GM10248 (cell line): ENCODE measurements around the gene CHST15.
A peak's percentile ranks its signal among the peaks of the same experiment; 100 is the strongest.

Experiments used
- CTCF ChIA-PET: fragments of 300-600 bp; sonication (Branson Sonifier 250); formaldehyde crosslinking; extraction: SDS; loops from one replicate; lab custom pipeline; 2021; ENCODE audit warnings: antibody characterized with exemption; lab: Yijun Ruan, JAX
- POLR2A ChIA-PET: fragments of 350-650 bp; sonication (Branson Sonifier 250); formaldehyde crosslinking; extraction: SDS; loops from one replicate; lab custom pipeline; 2020; ENCODE audit warnings: antibody characterized with exemption; lab: Yijun Ruan, JAX
- DNase-seq: peaks from one replicate; pipeline ENCODE4 v3.0.0; 2012; ENCODE audit errors: extremely low spot score
- CTCF ChIP-seq: IDR thresholded peaks from 2 replicates; pipeline ENCODE4 v1.5.1; 2012; ENCODE audit warnings: mild to moderate bottlenecking, low read depth; ENCODE audit errors: extremely low read depth, missing control alignments, control extremely low read depth

CHST15 gene

GRCh38 chr10:124112891-124113580 lies 19.6 kb upstream of the CHST15 start:
- TF ChIP-seq CTCF, result no peak
- ChIA-PET POLR2A (no interaction called here), CTCF (no interaction called here)
- no peak for DNase-seq

DNA sequence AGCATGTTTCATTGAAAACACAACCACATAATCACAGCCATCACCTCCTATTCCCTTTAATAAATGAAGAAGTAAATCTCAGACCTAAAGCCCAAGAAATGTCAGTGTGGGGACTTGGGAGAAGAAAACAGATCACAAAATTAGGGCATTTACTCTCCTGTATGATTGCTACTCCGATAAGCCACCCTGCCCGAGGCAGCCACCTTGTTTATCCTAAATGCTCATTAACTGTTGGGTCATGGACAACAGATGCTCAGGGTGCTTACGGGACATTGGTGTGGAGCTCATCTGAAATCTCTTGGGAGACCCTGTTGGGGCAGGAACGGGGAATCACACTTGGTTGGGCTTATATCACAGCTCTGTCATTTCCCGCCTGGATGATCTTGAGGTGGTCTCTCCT lies 17.5 kb upstream of the CHST15 start:
- no peak for TF ChIP-seq CTCF
- CTCF ChIA-PET, result interaction anchor here (1.1 kb wide), 1 partner anchor 116 kb away, joined by 3 read pairs; no protein-coding TSS in a partner anchor
- POLR2A ChIA-PET, result no interaction called here
- no peak for DNase-seq

- CTCF ChIA-PET, result no interaction called here
- TF ChIP-seq CTCF, result no peak
- DNase-seq, result no peak
- POLR2A ChIA-PET, result interaction anchor here (0.5 kb wide), 1 partner anchor 23 kb away, joined by 4 read pairs; no protein-coding TSS in a partner anchor
Observed at GRCh38 chr10:124109261-124109660, 15.9 kb upstream of the CHST15 start.

DNA sequence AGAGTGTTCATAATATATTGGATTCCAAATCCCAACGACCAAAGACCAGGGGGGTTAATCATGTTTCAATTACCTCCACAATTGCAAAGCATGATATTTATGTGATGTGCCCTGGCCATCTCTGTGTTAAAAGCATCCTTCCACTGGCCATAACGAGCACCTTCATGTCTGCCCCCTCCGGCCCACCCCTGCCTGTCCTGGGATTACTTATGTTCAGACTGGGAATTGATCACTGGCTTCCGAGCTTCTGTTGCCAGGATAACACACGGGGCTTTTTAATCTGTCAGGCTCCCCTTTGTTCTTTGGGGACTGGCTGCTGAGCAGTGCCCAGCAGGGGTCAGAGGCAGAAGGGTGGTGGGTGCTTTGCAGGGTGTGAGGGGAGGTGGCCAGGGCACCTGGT lies 13.7 kb upstream of the CHST15 start:
- TF ChIP-seq CTCF, result no peak
- ChIA-PET CTCF (interaction anchor here (1.7 kb wide), 1 partner anchor 112 kb away, joined by 5 read pairs; no protein-coding TSS in a partner anchor), POLR2A (no interaction called here)
- no peak for DNase-seq

DNA sequence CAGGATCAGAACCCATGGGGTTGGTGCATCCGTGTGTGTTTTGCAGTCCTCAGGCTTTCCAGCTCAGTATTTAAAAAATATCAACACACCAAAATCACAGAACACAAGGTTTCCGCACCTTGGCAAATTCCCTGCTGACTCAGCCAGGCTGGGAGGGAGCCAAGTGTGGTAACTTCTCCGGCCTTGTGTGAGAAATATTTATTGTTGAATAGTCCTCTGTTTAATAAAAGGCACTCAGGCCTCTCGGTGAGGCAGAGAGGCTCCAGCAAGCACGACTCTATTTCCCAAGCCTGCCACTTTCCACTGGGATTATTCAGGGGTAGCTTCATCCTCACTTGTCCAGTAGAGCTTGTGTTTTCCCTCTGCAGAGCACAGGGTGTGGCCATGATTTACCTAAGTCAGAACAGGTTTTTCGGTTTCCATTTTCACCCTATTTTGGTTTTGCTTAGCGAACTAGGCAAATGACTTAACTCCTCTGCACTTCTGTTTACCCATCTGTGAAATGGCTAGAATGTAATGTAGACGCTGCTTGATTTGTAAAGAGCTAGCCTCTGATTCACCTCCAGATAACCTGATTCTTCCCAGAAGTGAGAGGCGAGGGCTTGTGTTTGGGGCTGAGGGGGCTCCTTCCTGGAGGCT lies 13.0 kb upstream of the CHST15 start:
- POLR2A ChIA-PET, result no interaction called here
- peak; percentile 68 for DNase-seq
- CTCF ChIA-PET, result interaction anchor here (1.7 kb wide), 1 partner anchor 111 kb away, joined by 5 read pairs; no protein-coding TSS in a partner anchor
- TF ChIP-seq CTCF, result no peak

- ChIA-PET CTCF (interaction anchor here (1.7 kb wide), 1 partner anchor 111 kb away, joined by 5 read pairs; no protein-coding TSS in a partner anchor), POLR2A (no interaction called here)
- no peak for DNase-seq
- no peak for TF ChIP-seq CTCF
Observed at GRCh38 chr10:124105594-124105993, 12.2 kb upstream of the CHST15 start.
